Measurements from ENCODE around the gene CFAP251. TPM values are rescaled to one million over a fixed set of nuclear protein-coding genes. Genes with fewer than 3 reads are reported as not detected.
"Not testable (repeated sequence)": the region's sequence is repeated elsewhere in the genome, so short reads cannot be mapped to it uniquely, and the experiment has no call there.

Gene CFAP251
- total and polyA plus RNA-seq, 8 donors = 0.29 to 2.8 (median 1.2) TPM; not detected in 2

GRCh38 chr12:121982950-121983349 is 64.6 kb downstream of the CFAP251 start:
- no peaks in the 10 kb centered on the region for H3K27me3 ChIP-seq
- no peaks in the 10 kb centered on the region for H3K4me1 ChIP-seq
- no peak for TF ChIP-seq EP300 (IDR thresholded peaks at IDR 0.05)
- TF ChIP-seq POLR2AphosphoS5 (IDR thresholded peaks at IDR 0.05) = no peak
- TF ChIP-seq CTCF (IDR thresholded peaks at IDR 0.05) = no peak
- TF ChIP-seq POLR2A (IDR thresholded peaks at IDR 0.05) = no peak
- intact Hi-C loops (cut with DNase I; ENCODE audit: low total_unique reads) = no loop called here
- no peak overlapping the region for H3K27ac ChIP-seq
- no peak for DNase-seq
- H3K9me3 ChIP-seq = no peaks in the 10 kb centered on the region
- WGBS, 5 donors = 89 to 95% (median 93%) methylated on average over 6 of the region's 6 CpGs
- no peak overlapping the region for H3K4me3 ChIP-seq
- H3K36me3 ChIP-seq = no peaks in the 10 kb centered on the region

GRCh38 chr12:121983536-121984210 is 65.3 kb downstream of the CFAP251 start:
- peak in 1 of 2 donors; percentile 50 for DNase-seq
- Histone ChIP-seq H3K27me3 (no peaks in the 10 kb centered on the region), H3K4me3 (no peak overlapping the region), H3K36me3 (no peaks in the 10 kb centered on the region), H3K4me1 (no peaks in the 10 kb centered on the region), H3K27ac (no peak overlapping the region), H3K9me3 (no peaks in the 10 kb centered on the region)
- TF ChIP-seq POLR2A (IDR thresholded peaks at IDR 0.05) (no peak), CTCF (IDR thresholded peaks at IDR 0.05) (no peak), EP300 (IDR thresholded peaks at IDR 0.05) (no peak), POLR2AphosphoS5 (IDR thresholded peaks at IDR 0.05) (no peak)
- WGBS, 5 donors = 46 to 65% (median 56%) methylated on average over 13 of the region's 13 CpGs
- intact Hi-C loops (cut with DNase I; ENCODE audit: low total_unique reads) = no loop called here

GRCh38 chr12:121986489-121987245 is 68.3 kb downstream of the CFAP251 start:
- no peaks in the 10 kb centered on the region for H3K4me1 ChIP-seq
- no peaks in the 10 kb centered on the region for H3K36me3 ChIP-seq
- H3K27ac ChIP-seq = no peak overlapping the region
- intact Hi-C loops (cut with DNase I; ENCODE audit: low total_unique reads) = no loop called here
- TF ChIP-seq POLR2A (IDR thresholded peaks at IDR 0.05) (no peak), EP300 (IDR thresholded peaks at IDR 0.05) (no peak), CTCF (IDR thresholded peaks at IDR 0.05) (no peak), POLR2AphosphoS5 (IDR thresholded peaks at IDR 0.05) (no peak)
- H3K27me3 ChIP-seq = no peaks in the 10 kb centered on the region
- no peak for DNase-seq
- whole genome bisulfite sequencing, 5 donors = 70 to 78% (median 77%) methylated on average over 14 of the region's 14 CpGs
- H3K9me3 ChIP-seq = no peaks in the 10 kb centered on the region
- no peak overlapping the region for H3K4me3 ChIP-seq

GRCh38 chr12:121988519-121988918 is 70.1 kb downstream of the CFAP251 start:
- H3K9me3 ChIP-seq; H3K4me3 ChIP-seq; H3K36me3 ChIP-seq; H3K4me1 ChIP-seq; intact Hi-C loops (cut with DNase I; ENCODE audit: low total_unique reads); DNase-seq; H3K27me3 ChIP-seq; H3K27ac ChIP-seq: not testable (repeated sequence)
- 92 to 97% (median 96%) methylated on average over 10 of the region's 10 CpGs for WGBS, 5 donors

All from stomach (tissue), 9 donors.